HG02588 (cell line): ENCODE results near the gene RND3.

Source experiments
- ATAC-seq: cut with Tn5 transposase; IDR thresholded peaks from one replicate; pipeline ENCODE4 v1.9.1; 2021; ENCODE audit warnings: mild to moderate bottlenecking, moderate library complexity; ENCODE audit not compliant: unreplicated experiment

Gene RND3

DNA sequence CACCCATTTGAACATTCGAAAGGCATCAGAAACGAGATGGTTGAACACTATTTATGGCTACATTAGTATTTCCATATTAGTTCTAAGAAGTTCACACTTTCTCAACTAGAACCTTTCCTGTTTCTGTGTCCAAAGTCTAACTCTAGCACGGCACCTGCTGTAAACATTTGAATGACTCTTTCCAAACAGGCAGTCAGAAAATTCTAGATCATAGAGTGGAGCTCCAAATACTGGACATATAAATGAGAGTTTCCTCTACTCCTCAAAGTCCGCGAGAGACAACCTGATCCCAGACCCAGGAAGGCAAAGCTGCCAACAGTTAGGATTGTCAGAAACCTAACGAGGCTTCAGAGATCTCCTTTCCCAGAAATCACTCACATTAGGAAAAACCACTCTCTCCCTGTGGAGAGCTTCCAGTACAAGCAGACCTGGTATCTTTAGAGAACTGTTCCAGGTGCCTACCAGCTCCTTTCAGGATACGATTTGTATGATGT is 10.6 kb downstream of the RND3 start:
- ATAC-seq: no peak

- no peak for ATAC-seq
Measured at GRCh38 chr2:150476286-150476685, 11.2 kb downstream of the RND3 start.

GRCh38 chr2:150475479-150476250 is 11.8 kb downstream of the RND3 start:
- ATAC-seq: no peak

DNA sequence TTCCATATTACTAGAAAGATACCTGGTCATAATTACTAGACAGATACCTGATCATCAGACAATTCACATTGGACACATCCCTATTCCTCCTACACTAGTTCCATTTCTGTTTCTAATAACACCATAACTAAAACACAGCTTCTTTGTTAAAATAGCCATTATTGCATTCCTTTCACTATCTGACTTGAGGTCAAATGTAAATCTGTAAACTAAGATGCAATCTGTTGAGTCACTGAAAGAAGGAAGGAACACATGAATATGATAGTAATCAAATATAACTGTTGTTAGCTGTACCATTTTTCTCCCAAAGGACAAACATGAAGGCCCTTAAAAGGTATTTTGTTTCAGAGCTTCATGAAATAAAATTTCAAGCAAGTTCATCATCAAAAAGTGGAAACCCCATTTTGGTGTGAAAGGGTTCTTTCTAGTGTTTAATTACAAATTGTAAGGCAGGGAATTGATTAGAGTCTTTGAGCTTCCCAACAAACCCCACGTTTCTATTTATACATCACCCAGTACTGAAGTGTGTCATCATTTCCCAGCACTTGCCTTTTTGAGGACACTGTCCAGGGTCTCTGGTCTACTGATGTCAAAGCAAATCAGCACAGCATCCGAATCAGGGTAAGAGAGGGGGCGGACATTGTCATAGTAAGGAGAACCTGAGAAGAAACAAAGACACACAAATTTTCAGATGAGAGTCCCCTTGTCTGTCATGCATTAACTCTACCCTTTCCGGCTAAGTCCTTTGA is 13.0 kb downstream of the RND3 start:
- ATAC-seq: no peak

DNA sequence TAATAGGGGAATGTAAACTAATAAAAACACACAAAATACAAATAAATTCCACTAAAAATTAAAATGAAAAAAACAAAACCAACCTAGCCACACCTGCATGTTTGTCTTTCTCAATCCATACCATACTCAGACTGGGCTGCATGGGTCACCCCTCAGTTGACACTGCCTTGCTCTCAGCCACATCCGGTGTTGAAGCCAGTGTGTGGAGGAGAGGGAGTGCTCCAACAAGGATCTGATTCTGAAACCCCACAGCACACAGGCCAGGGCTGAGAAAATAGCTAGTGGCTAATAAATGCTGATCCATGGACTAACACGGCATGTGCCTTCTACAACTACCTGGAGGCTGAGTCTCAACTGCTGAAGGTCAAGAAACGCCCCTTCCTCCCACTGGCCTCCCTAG is 13.7 kb downstream of the RND3 start:
- no peak for ATAC-seq

- ATAC-seq: peak; percentile 83
Measured at GRCh38 chr2:150472511-150472899, 15.0 kb downstream of the RND3 start.

GRCh38 chr2:150471813-150472510 is 15.5 kb downstream of the RND3 start:
- no peak for ATAC-seq

- no peak for ATAC-seq
Measured at GRCh38 chr2:150470435-150470834, 17.0 kb downstream of the RND3 start.

DNA sequence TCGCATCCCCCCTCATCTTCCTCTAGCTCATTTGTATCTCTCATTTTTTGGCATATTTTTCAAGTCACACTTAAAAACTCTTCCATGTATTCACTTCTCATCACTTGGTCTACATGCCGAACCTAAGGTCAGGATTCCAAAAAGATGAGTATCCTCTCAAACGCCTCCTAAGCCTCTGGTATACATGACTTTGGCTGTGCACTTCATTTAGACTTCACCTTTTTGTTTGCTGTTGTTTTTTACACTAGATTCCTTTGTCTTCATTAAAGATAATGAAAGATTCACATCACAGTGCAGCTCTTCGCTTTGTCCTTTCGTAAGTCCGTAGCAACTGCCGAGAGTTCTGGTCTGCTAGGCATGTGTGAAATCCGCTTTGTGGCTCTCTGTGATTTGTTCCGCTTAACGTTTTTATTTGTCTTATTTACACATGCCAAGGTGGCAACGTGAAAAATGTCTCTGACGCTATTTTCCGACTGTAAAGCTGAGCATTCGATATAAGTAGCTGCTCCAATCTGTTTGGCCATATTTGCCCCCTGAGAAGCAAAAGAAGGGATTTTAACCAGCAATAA is 17.7 kb downstream of the RND3 start:
- ATAC-seq: no peak

GRCh38 chr2:150468350-150468960 is 19.0 kb downstream of the RND3 start:
- no peak for ATAC-seq

GRCh38 chr2:150467621-150467963 is 19.9 kb downstream of the RND3 start:
- ATAC-seq: no peak

GRCh38 chr2:150466741-150467620 is 20.5 kb downstream of the RND3 start:
- ATAC-seq: no peak

DNA sequence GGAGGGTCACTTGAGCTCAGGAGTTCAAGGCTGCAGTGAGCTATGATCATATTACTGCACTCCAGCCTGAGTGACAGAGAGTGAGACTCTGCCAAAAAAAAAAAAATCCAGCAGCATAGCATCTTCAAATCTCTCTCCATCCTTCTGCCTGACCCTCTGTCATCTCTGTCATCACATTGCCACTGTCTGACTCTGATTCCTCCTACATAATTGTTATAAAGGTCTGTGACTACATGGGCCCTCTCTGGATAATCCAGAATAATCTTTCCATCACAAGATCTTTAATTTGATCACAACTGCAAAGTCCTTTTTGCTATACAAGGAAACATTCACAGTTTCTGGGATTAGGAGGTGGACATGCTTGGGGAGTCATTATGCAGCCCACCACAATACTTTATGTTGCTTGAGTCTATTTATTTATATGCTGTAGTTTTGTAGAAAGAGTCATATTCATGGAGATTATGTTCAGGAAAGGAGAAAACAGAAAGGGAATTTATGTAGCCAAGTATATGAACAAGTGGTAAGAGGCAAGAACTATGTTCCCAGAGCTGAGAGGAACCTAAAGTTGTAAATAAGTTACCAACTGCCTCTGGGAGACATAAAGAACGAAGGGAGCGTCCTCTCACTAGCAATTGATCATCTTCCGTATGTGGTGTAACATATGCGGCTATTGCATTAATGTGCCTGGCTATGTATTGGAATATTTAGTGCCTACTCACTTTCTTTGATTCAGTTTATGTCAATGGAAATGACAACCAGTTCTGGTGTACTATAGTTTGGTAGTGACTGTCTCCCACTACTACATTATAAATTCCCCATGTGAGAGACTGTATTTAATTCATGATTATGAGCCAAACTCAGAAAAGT is 21.5 kb downstream of the RND3 start:
- ATAC-seq: no peak

DNA sequence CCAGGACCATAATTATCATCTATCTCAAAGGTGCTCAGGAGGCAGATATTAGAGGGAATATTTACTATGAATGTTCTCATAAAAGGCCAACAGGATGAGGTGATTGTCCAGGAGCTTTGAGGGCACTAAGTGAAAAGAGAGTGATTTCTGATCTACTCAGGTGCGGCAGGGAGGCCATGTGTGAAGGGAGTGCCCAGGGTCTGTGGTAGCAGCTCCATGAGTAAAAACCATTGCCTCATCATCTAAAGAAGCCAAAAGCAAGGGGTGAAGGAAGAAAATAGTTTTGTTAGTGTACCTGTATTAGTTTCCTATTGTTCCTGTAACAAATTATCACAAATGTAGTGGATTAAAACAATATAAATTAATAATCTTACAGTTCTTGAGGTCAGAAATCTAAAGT is 22.5 kb downstream of the RND3 start:
- ATAC-seq: no peak

DNA sequence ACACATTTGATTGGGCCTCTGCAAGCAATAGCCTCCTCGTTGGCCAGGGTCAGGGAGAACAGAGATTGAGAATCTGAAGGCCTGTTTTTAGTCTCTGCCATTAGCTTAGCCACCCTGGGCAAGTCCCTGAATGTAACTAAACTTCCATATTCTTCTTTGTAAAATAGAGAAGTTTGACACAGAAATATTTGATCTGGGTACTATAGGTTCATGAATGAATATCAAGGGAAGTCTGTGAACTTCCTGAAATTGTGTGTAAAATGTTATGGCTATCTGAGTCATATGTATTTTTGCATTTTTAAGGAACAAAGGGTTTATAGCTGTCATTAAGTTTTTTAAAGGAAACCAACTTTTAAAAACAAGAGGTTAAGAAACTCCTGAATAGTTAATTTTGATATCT is 23.2 kb downstream of the RND3 start:
- ATAC-seq: no peak

DNA sequence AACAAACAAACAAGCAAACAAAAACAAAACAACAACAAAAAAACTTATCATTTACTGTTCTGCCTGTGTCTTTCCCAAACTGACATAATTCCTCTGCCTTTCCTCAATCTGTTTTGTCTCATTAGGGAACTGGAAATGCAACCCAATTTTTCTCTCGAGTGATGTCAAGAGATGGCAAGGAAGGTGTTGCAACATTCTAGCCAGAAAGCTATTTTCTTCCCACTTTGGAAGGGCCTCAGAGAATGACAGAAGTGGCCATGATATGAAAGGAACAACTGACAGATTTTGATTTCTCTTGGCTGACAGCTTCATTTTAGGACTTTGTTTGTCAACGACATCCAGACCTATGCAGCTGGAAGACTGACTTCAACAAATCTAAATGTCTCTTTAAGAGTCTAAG is 24.7 kb downstream of the RND3 start:
- no peak for ATAC-seq

- no peak for ATAC-seq
Measured at GRCh38 chr2:150459281-150459680, 28.2 kb downstream of the RND3 start.

- no peak for ATAC-seq
Measured at GRCh38 chr2:150450765-150451164, 36.7 kb downstream of the RND3 start.

DNA sequence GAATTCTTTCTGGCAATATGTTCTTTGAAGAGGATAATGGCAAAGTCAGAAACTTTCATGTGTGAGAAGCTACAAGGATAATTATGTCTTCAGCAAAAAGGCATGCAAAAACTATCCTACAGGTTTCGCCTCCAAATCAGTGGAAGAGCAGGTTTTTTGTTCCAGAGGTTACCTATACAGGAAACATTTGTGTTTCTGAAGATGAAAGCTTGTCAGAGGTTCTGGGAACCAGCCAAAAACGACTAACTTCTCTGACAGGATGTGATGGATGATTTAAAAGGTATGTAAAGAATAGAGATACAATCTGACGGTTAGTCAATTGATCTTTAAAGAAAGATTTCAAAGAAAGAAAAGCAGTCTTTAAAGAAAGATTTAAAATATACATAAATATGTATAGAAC is 37.6 kb downstream of the RND3 start:
- ATAC-seq: no peak
